H1 (cell line): Measurements from ENCODE around the gene YAF2. TPM values are rescaled to one million over a fixed set of nuclear protein-coding genes. Genes with fewer than 3 reads are reported as not detected.

ENCODE experiments used
- CTCF ChIA-PET: fragments of 300-600 bp; sonication (Branson Sonifier 250); formaldehyde crosslinking; loops from one replicate; lab custom pipeline; 2021; ENCODE audit not compliant: partially characterized antibody; lab: Charles Lee
- POLR2A ChIA-PET: fragments of 300-600 bp; sonication (Branson Sonifier 250); formaldehyde crosslinking; loops from one replicate; lab custom pipeline; 2021; ENCODE audit warnings: inconsistent platforms; ENCODE audit not compliant: partially characterized antibody; lab: Charles Lee
- DNase-seq, 2 experiments: peaks; one replicate each; pipeline versions ENCODE4 v3.0.0 to v3.0.0-alpha.2; 2010 to 2022; ENCODE audit warnings: low spot score in 2 of 2, low read depth in 1 of 2, mixed read lengths in 1 of 2
- FAIRE-seq: peaks from 2 replicates; lab custom pipeline; 2011; peaks lifted over from hg19 to GRCh38; lab: Jason Lieb, UNC
- H2AFZ ChIP-seq: 2 replicates; pipeline ENCODE4 v1.8.1; 2012; ENCODE audit warnings: low read length, inconsistent platforms
- H2AK5ac ChIP-seq: 2 replicates; pipeline ENCODE4 v1.6.1; 2013; ENCODE audit warnings: low read depth, low read length
- H2BK120ac ChIP-seq: replicated peaks from 2 replicates; pipeline ENCODE3; 2013; ENCODE audit warnings: low read depth, low read length, inconsistent platforms
- H2BK12ac ChIP-seq: 2 replicates; pipeline ENCODE4 v1.6.1; 2013; ENCODE audit warnings: low read depth, low read length
- H2BK15ac ChIP-seq: 2 replicates; pipeline ENCODE4 v1.6.1; 2013; ENCODE audit warnings: low read length
- H2BK20ac ChIP-seq: 2 replicates; pipeline ENCODE4 v1.6.1; 2013; ENCODE audit warnings: low read length
- H2BK5ac ChIP-seq: 2 replicates; pipeline ENCODE4 v1.6.1; 2013; ENCODE audit warnings: low read depth, low read length
- H3K14ac ChIP-seq: 2 replicates; pipeline ENCODE4 v1.6.1; 2013; ENCODE audit warnings: inconsistent platforms; ENCODE audit not compliant: insufficient read length
- H3K18ac ChIP-seq: 2 replicates; pipeline ENCODE4 v1.6.1; 2013; ENCODE audit warnings: low read length; ENCODE audit errors: extremely low read depth
- H3K23ac ChIP-seq: 2 replicates; pipeline ENCODE4 v1.6.1; 2013; ENCODE audit warnings: inconsistent platforms; ENCODE audit not compliant: insufficient read length
- H3K23me2 ChIP-seq: 2 replicates; pipeline ENCODE4 v1.6.1; 2013; ENCODE audit warnings: low read depth, low read length
- H3K27ac ChIP-seq: 2 replicates; pipeline ENCODE4 v1.6.1; 2011; ENCODE audit warnings: low read depth, low read length, inconsistent platforms
- H3K27me3 ChIP-seq, 4 experiments: replicated peaks in 1 of 4; 1 replicate in 1 of 4; 2 replicates in 3 of 4; pipeline versions ENCODE4 v1.6.1 to v1.8.1; 2011 to 2013; ENCODE audit warnings: low read length in 3 of 4, mild to moderate bottlenecking in 3 of 4, inconsistent platforms in 2 of 4, mixed read lengths in 2 of 4, moderate library complexity in 1 of 4; ENCODE audit not compliant: control insufficient read depth in 3 of 4, insufficient read depth in 3 of 4; ENCODE audit errors: extremely low read depth in 1 of 4
- H3K36me3 ChIP-seq, 4 experiments: 2 replicates each; pipeline versions ENCODE4 v1.6.1 to v1.8.1; 2011 to 2013; ENCODE audit warnings: mild to moderate bottlenecking in 4 of 4, low read length in 3 of 4, moderate library complexity in 2 of 4, control low read depth in 1 of 4, inconsistent platforms in 1 of 4; ENCODE audit not compliant: insufficient read depth in 4 of 4, control insufficient read depth in 2 of 4
- H3K4ac ChIP-seq: replicated peaks from 2 replicates; pipeline ENCODE3; 2013; ENCODE audit warnings: low read length, low read depth, mixed read lengths, inconsistent platforms; ENCODE audit not compliant: insufficient read length
- H3K4me1 ChIP-seq, 4 experiments: replicated peaks in 1 of 4; 1 replicate in 1 of 4; 2 replicates in 3 of 4; pipeline versions ENCODE4 v1.6.1 to v1.8.1; 2011 to 2013; ENCODE audit warnings: low read length in 3 of 4, inconsistent platforms in 2 of 4, mixed read lengths in 1 of 4; ENCODE audit not compliant: insufficient read depth in 4 of 4, control insufficient read depth in 3 of 4
- H3K4me2 ChIP-seq, 2 experiments: 2 replicates each; pipeline versions ENCODE4 v1.6.1 to v1.8.1; 2011 to 2013; ENCODE audit warnings: low read depth in 2 of 2, low read length in 2 of 2, control low read depth in 1 of 2, inconsistent platforms in 1 of 2, mild to moderate bottlenecking in 1 of 2; ENCODE audit not compliant: insufficient read depth in 1 of 2
- H3K4me3 ChIP-seq, 4 experiments: fragments of 200-600, 300-600 bp in 1 of 4; sonication (generic), shearing (Covaris generic), sonication (Bioruptor Twin) in 1 of 4; 2 replicates each; pipeline versions ENCODE4 v1.5.1 to v1.8.1; 2011 to 2016; ENCODE audit warnings: low read length in 4 of 4, low read depth in 3 of 4, control low read depth in 2 of 4, inconsistent platforms in 2 of 4, mild to moderate bottlenecking in 2 of 4, mixed read lengths in 1 of 4, moderate library complexity in 1 of 4; ENCODE audit not compliant: insufficient read depth in 2 of 4; ENCODE audit errors: extremely low read depth in 1 of 4
- H3K56ac ChIP-seq: replicated peaks from 2 replicates; pipeline ENCODE3; 2013; ENCODE audit warnings: low read depth, mild to moderate bottlenecking, mixed read lengths, low read length, inconsistent platforms; ENCODE audit not compliant: insufficient read length
- H3K79me1 ChIP-seq: 2 replicates; pipeline ENCODE4 v1.6.1; 2013; ENCODE audit warnings: low read depth, low read length, control low read depth
- H3K79me2 ChIP-seq, 2 experiments: 2 replicates each; pipeline versions ENCODE4 v1.6.1 to v1.8.1; 2012 to 2013; ENCODE audit warnings: low read length in 2 of 2, mild to moderate bottlenecking in 2 of 2, inconsistent platforms in 1 of 2; ENCODE audit not compliant: insufficient read depth in 2 of 2, control insufficient read depth in 1 of 2
- H3K9ac ChIP-seq, 4 experiments: replicated peaks in 1 of 4; 1 replicate in 1 of 4; 2 replicates in 3 of 4; pipeline versions ENCODE4 v1.6.1 to v1.8.1; 2011 to 2013; ENCODE audit warnings: low read depth in 3 of 4, low read length in 3 of 4, control low read depth in 2 of 4, mild to moderate bottlenecking in 2 of 4, moderate library complexity in 2 of 4, inconsistent platforms in 1 of 4; ENCODE audit errors: extremely low read depth in 1 of 4
- H3K9me3 ChIP-seq, 2 experiments: 2 replicates each; pipeline versions ENCODE4 v1.6.1 to v1.8.1; 2012 to 2013; ENCODE audit warnings: mild to moderate bottlenecking in 2 of 2, moderate library complexity in 2 of 2, control low read depth in 1 of 2, inconsistent platforms in 1 of 2, low read depth in 1 of 2, low read length in 1 of 2, mixed read lengths in 1 of 2; ENCODE audit not compliant: insufficient read depth in 2 of 2
- H4K20me1 ChIP-seq, 2 experiments: replicated peaks in 1 of 2; 2 replicates each; pipeline versions ENCODE3 to v1.8.1; 2011 to 2013; ENCODE audit warnings: inconsistent platforms in 2 of 2, low read length in 2 of 2, mild to moderate bottlenecking in 1 of 2; ENCODE audit not compliant: insufficient read depth in 2 of 2, control insufficient read depth in 1 of 2
- H4K5ac ChIP-seq: 2 replicates; pipeline ENCODE4 v1.6.1; 2013; ENCODE audit warnings: low read length, low read depth, mixed read lengths, inconsistent platforms; ENCODE audit not compliant: insufficient read length
- H4K8ac ChIP-seq: 2 replicates; pipeline ENCODE4 v1.8.0; 2013; ENCODE audit warnings: mild to moderate bottlenecking, moderate library complexity, low read length, inconsistent platforms; ENCODE audit not compliant: insufficient read depth; ENCODE audit errors: extremely low read depth
- H4K91ac ChIP-seq: replicated peaks from 2 replicates; pipeline ENCODE3; 2013; ENCODE audit warnings: low read length, mixed read lengths, inconsistent platforms; ENCODE audit not compliant: insufficient read length
- CBX8 ChIP-seq: fragments of 300-800, 300-1000 bp; sonication (generic); IDR thresholded peaks from 2 replicates; pipeline ENCODE4 v1.7.1; 2016; ENCODE audit warnings: low read depth, low read length, borderline replicate concordance
- CREB1 ChIP-seq: IDR thresholded peaks from 2 replicates; pipeline ENCODE4 v1.6.1; 2012; ENCODE audit warnings: inconsistent platforms
- EGR1 ChIP-seq: IDR thresholded peaks from 2 replicates; pipeline ENCODE4 v1.6.1; 2011; ENCODE audit warnings: low read depth, low read length, borderline replicate concordance
- JUND ChIP-seq: IDR thresholded peaks from 2 replicates; pipeline ENCODE4 v1.6.1; 2011; ENCODE audit warnings: mild to moderate bottlenecking, improper control_type of control experiment, low read length
- MAFK ChIP-seq: IDR thresholded peaks from 2 replicates; pipeline ENCODE4 v1.6.1; 2012; ENCODE audit warnings: low read depth, mild to moderate bottlenecking, improper control_type of control experiment, low read length
- NRF1 ChIP-seq: IDR thresholded peaks from 2 replicates; pipeline ENCODE4 v1.6.1; 2011; ENCODE audit warnings: mild to moderate bottlenecking, low read depth, low read length, improper control_type of control experiment
- PHF8 ChIP-seq: fragments of 200-600 bp; sonication (generic); conservative IDR thresholded peaks from 2 replicates; pipeline ENCODE4 v1.7.1; 2012; ENCODE audit warnings: low read depth, mild to moderate bottlenecking, inconsistent platforms, low read length, moderate library complexity
- RNF2 ChIP-seq: fragments of 200-900, 300-1000 bp; sonication (generic); IDR thresholded peaks from 2 replicates; pipeline ENCODE4 v1.7.1; 2016; ENCODE audit warnings: borderline replicate concordance, low read depth, mild to moderate bottlenecking, antibody characterized with exemption, low read length; ENCODE audit not compliant: poor library complexity, severe bottlenecking; ENCODE audit errors: missing control alignments
- SAP30 ChIP-seq: fragments of 300-600 bp; sonication (generic); IDR thresholded peaks from 2 replicates; pipeline ENCODE4 v1.7.1; 2012; ENCODE audit warnings: low read length, moderate library complexity, mild to moderate bottlenecking, inconsistent platforms; ENCODE audit not compliant: insufficient read depth, insufficient replicate concordance
- TAF7 ChIP-seq: optimal IDR thresholded peaks from 2 replicates; pipeline ENCODE3; 2011; ENCODE audit warnings: low read depth, mild to moderate bottlenecking, inconsistent platforms, low read length, moderate library complexity, borderline replicate concordance
- TCF12 ChIP-seq: IDR thresholded peaks from 2 replicates; pipeline ENCODE4 v1.6.1; 2011; ENCODE audit warnings: low read depth, mild to moderate bottlenecking, low read length
- WGBS, 2 experiments: shearing (Covaris generic) in 1 of 2; methylation state at CpG; one replicate each; pipeline versions ENCODE4 v1.1.6 to v1.1.7; 2013 to 2015; ENCODE audit warnings: low lambda C conversion rate in 2 of 2, mixed read lengths in 2 of 2, inconsistent platforms in 1 of 2, low coverage in 1 of 2, missing lambda C conversion rate in 1 of 2; ENCODE audit not compliant: insufficient replicate concordance in 2 of 2, insufficient coverage in 1 of 2, insufficient read length in 1 of 2; ENCODE audit errors: extremely low coverage in 1 of 2, missing lambda C conversion rate in 1 of 2; 5-methylcytosine and 5-hydroxymethylcytosine counted together
- polyA plus RNA-seq, 7 experiments: library from polyadenylated mRNA; depleted of rRNA in 3 of 7; stranded (reverse) in 5 of 7; unstranded in 2 of 7; fragments of >200 nt in 5 of 7; fragments of 200-250 nt in 2 of 7; gene quantifications; 1 replicate in 5 of 7; 2 replicates in 1 of 7; 4 replicates in 1 of 7; pipeline versions ENCODE4 v1.2.1 to v1.2.3, GENCODE V29; 2011 to 2013; ENCODE audit warnings: missing spikeins in 2 of 7, mixed read lengths in 2 of 7
- total RNA-seq: library from RNA; stranded (reverse); fragmentation: NEBNext Ultra II Directional; extraction: Animal tissue kit (Norgen Biotek cat#: 25700); gene quantifications from 2 replicates; pipeline ENCODE4 v1.2.1, GENCODE V29; 2021
- TF ChIP-seq, protein P1 (sequence below): IDR thresholded peaks from 2 replicates; pipeline ENCODE4 v1.6.1; 2011; ENCODE audit warnings: low read depth, mild to moderate bottlenecking, low read length; ENCODE audit not compliant: insufficient read depth

YAF2 gene
- total and polyA plus RNA-seq, 2 of the 8 experiments (the other 6 are each of a cell fraction or from before 2014, with no cell fraction given) = 0.50 to 2.2 TPM

DNA sequence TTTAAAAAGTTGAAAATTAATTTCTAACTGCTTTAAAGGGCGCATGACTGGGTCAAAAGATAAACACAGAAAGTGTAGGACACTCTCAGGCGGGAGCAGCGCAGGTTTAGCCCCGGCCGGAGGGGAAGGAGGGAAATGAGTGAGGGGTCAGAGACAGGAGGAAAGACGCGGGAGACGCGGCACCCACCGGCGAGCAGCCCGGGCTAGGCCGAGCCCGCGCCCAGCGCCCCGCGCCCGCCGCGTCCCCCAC is 94.0 kb downstream of the YAF2 start:
- TF ChIP-seq JUND (no peak), CBX8 (no peak), RNF2 (no peak), MAFK (no peak), EGR1 (no peak), PHF8 (no peak), CREB1 (no peak), SAP30 (no peak), TCF12 (no peak), NRF1 (no peak), TAF7 (no peak)
- TF ChIP-seq, protein P1, sequence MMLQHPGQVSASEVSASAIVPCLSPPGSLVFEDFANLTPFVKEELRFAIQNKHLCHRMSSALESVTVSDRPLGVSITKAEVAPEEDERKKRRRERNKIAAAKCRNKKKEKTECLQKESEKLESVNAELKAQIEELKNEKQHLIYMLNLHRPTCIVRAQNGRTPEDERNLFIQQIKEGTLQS = no peak
- H4K5ac ChIP-seq = no peak overlapping the region
- H3K14ac ChIP-seq = no peak overlapping the region
- no peaks in the 10 kb centered on the region for H3K36me3 ChIP-seq
- H3K4me3 ChIP-seq = peak overlapping the region; percentile 60 to 83 (median 80)
- H3K23ac ChIP-seq = no peak overlapping the region
- H2BK12ac ChIP-seq = no peak overlapping the region
- 2% methylated on average over 20 of the region's 21 CpGs; no CpG with 5 or more reads in 1 of the 2 experiments for WGBS, 2 experiments
- H2BK5ac ChIP-seq = no peak overlapping the region
- no peak overlapping the region for H3K56ac ChIP-seq
- peaks cover 0 to 11% (median 0%) of the 10 kb centered on the region in 4 experiments; a peak in 3 of 7 replicates for H3K27me3 ChIP-seq
- peaks cover 4 to 12% (median 8%) of the 10 kb centered on the region in 4 experiments; a peak in 5 of 7 replicates for H3K4me1 ChIP-seq
- H4K91ac ChIP-seq = no peak overlapping the region
- H2BK120ac ChIP-seq = no peak overlapping the region
- DNase-seq = peak in 1 of 2 experiments; percentile 55
- peak overlapping the region; percentile 83 to 99; a peak in 3 of 4 replicates for H3K4me2 ChIP-seq
- no peak overlapping the region for H2AK5ac ChIP-seq
- H3K9me3 ChIP-seq = no peaks in the 10 kb centered on the region
- peaks cover 11% of the 10 kb centered on the region for H3K23me2 ChIP-seq
- H3K27ac ChIP-seq = no peak overlapping the region
- H3K18ac ChIP-seq = no peak overlapping the region
- FAIRE-seq = no peak
- H4K20me1 ChIP-seq = peaks cover 2 to 12% of the 10 kb centered on the region in 2 experiments
- ChIA-PET CTCF (no interaction called here), POLR2A (no interaction called here)
- H2AFZ ChIP-seq = peak overlapping the region; percentile 3; the same call in 1 of the 2 replicates
- peaks cover 3 to 39% of the 10 kb centered on the region in 2 experiments; a peak in 3 of 4 replicates for H3K79me2 ChIP-seq
- peaks cover 4% of the 10 kb centered on the region; the same call in 1 of the 2 replicates for H3K79me1 ChIP-seq
- H2BK20ac ChIP-seq = no peak overlapping the region
- H3K9ac ChIP-seq = peak overlapping the region; percentile 45 to 92 (median 65); a peak in 6 of 7 replicates
- no peak overlapping the region for H4K8ac ChIP-seq
- H3K4ac ChIP-seq = no peak overlapping the region
- H2BK15ac ChIP-seq = no peak overlapping the region
